Tibial artery (tissue), 4 donors: ENCODE measurements around the gene MLIP.

Experiments used
- DNase-seq, 2 donors: peaks; one replicate each; pipeline ENCODE4 v3.0.0-alpha.2; 2019
- H3K27ac ChIP-seq, 2 donors: fragments of 200-600 bp; sonication (generic) in 1 of 2; 1 replicate in 1 of 2; 2 replicates in 1 of 2; pipeline ENCODE4 v1.5.1; 2018 to 2019; ENCODE audit warnings: mild to moderate bottlenecking in 1 of 2
- H3K27me3 ChIP-seq, 2 donors: fragments of 200-600 bp; sonication (generic) in 1 of 2; one replicate each; pipeline versions ENCODE4 v1.5.1 to v1.6.0; 2016 to 2019
- H3K36me3 ChIP-seq, 3 donors: fragments of 200-600 bp; sonication (generic) in 2 of 3; one replicate each; pipeline ENCODE4 v1.5.1; 2016 to 2019; ENCODE audit warnings: mild to moderate bottlenecking in 2 of 3
- H3K4me1 ChIP-seq, 4 donors: fragments of 200-600 bp; sonication (generic) in 2 of 4; 1 replicate in 3 of 4; 2 replicates in 1 of 4; pipeline ENCODE4 v1.5.1; 2016 to 2019
- H3K4me3 ChIP-seq, 2 donors: fragments of 200-600 bp; sonication (generic) in 1 of 2; 1 replicate in 1 of 2; 2 replicates in 1 of 2; pipeline ENCODE4 v1.5.1; 2018 to 2019; ENCODE audit warnings: mild to moderate bottlenecking in 2 of 2
- H3K9me3 ChIP-seq, 3 donors: fragments of 200-600 bp; sonication (generic) in 1 of 3; one replicate each; pipeline ENCODE4 v1.5.1; 2016 to 2019
- intact Hi-C: fragments of 100-400 bp; cut with DNase I; formaldehyde crosslinking; loops from one replicate; pipeline ENCODE4 v1.15.0; 2023; ENCODE audit warnings: low total_unique reads
- TF ChIP-seq, protein P1 (sequence below), 2 experiments: fragments of 200-600 bp in 1 of 2; fragments of 450-650 bp in 1 of 2; IDR thresholded peaks; one replicate each; pipeline ENCODE4 v1.5.1; 2017 to 2019; ENCODE audit warnings: antibody characterized with exemption in 2 of 2, mild to moderate bottlenecking in 1 of 2, moderate library complexity in 1 of 2

MLIP gene

GRCh38 chr6:54114991-54115390 is 3.7 kb downstream of the MLIP start:
- H3K36me3 ChIP-seq, result no peaks in the 10 kb centered on the region
- no peaks in the 10 kb centered on the region for H3K27me3 ChIP-seq
- intact Hi-C loops, result no loop called here
- no peaks in the 10 kb centered on the region for H3K9me3 ChIP-seq
- H3K27ac ChIP-seq, result no peak overlapping the region
- TF ChIP-seq, protein P1, sequence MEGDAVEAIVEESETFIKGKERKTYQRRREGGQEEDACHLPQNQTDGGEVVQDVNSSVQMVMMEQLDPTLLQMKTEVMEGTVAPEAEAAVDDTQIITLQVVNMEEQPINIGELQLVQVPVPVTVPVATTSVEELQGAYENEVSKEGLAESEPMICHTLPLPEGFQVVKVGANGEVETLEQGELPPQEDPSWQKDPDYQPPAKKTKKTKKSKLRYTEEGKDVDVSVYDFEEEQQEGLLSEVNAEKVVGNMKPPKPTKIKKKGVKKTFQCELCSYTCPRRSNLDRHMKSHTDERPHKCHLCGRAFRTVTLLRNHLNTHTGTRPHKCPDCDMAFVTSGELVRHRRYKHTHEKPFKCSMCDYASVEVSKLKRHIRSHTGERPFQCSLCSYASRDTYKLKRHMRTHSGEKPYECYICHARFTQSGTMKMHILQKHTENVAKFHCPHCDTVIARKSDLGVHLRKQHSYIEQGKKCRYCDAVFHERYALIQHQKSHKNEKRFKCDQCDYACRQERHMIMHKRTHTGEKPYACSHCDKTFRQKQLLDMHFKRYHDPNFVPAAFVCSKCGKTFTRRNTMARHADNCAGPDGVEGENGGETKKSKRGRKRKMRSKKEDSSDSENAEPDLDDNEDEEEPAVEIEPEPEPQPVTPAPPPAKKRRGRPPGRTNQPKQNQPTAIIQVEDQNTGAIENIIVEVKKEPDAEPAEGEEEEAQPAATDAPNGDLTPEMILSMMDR (IDR thresholded peaks at IDR 0.05), result no peak
- no peak overlapping the region for H3K4me3 ChIP-seq
- DNase-seq, result no peak
- peaks cover 0 to 23% (median 0%) of the 10 kb centered on the region in 4 donors for H3K4me1 ChIP-seq

GRCh38 chr6:54115966-54116365 is 4.7 kb downstream of the MLIP start:
- DNase-seq, result no peak
- Histone ChIP-seq H3K27ac (no peak overlapping the region), H3K9me3 (no peaks in the 10 kb centered on the region), H3K36me3 (no peaks in the 10 kb centered on the region), H3K27me3 (no peaks in the 10 kb centered on the region), H3K4me1 (peaks cover 0 to 23% (median 0%) of the 10 kb centered on the region in 4 donors), H3K4me3 (no peak overlapping the region)
- intact Hi-C loops, result no loop called here
- TF ChIP-seq, protein P1 (IDR thresholded peaks at IDR 0.05), result no peak

DNA sequence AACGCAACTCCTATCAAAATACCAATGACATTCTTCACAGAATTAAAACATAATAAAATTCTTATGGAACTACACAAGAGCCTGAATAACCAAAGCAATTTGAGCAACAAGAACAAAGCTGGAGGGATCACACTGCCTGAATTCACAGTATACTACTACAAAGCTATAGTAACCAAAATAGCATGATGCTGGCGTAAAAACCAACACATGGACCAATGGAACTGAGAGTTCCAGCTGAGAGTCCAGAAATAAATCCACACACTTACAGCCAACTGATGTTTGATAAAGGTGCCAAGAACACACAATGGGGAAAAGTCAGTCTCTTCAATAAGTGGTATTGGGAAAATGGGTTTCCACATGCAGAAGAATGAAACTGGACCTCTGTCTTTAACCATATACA is 6.9 kb downstream of the MLIP start:
- H3K4me1 ChIP-seq, result peaks cover 0 to 6% (median 0%) of the 10 kb centered on the region in 4 donors

GRCh38 chr6:54125493-54125892 is 14.2 kb downstream of the MLIP start:
- H3K9me3 ChIP-seq, result no peaks in the 10 kb centered on the region
- no peaks in the 10 kb centered on the region for H3K4me1 ChIP-seq
- intact Hi-C loops, result no loop called here
- H3K27ac ChIP-seq, result no peak overlapping the region
- H3K27me3 ChIP-seq, result no peaks in the 10 kb centered on the region
- no peaks in the 10 kb centered on the region for H3K36me3 ChIP-seq
- DNase-seq, result no peak
- TF ChIP-seq, protein P1 (IDR thresholded peaks at IDR 0.05), result no peak
- no peak overlapping the region for H3K4me3 ChIP-seq

More for the DNA sequence above, 6.9 kb downstream of the MLIP start:
- TF ChIP-seq, protein P1 (IDR thresholded peaks at IDR 0.05), result no peak
- no peak overlapping the region for H3K4me3 ChIP-seq
- intact Hi-C loops, result no loop called here
- no peak for DNase-seq
- no peaks in the 10 kb centered on the region for H3K27me3 ChIP-seq
- no peaks in the 10 kb centered on the region for H3K9me3 ChIP-seq
- no peaks in the 10 kb centered on the region for H3K36me3 ChIP-seq
- H3K27ac ChIP-seq, result no peak overlapping the region

GRCh38 chr6:54130179-54130578 is 18.9 kb downstream of the MLIP start:
- Histone ChIP-seq H3K4me3 (no peak overlapping the region), H3K27ac (no peak overlapping the region), H3K36me3 (no peaks in the 10 kb centered on the region), H3K9me3 (no peaks in the 10 kb centered on the region), H3K27me3 (no peaks in the 10 kb centered on the region), H3K4me1 (peaks cover 0 to 6% (median 0%) of the 10 kb centered on the region in 4 donors)
- no peak for DNase-seq
- TF ChIP-seq, protein P1 (IDR thresholded peaks at IDR 0.05), result no peak
- intact Hi-C loops, result no loop called here

DNA sequence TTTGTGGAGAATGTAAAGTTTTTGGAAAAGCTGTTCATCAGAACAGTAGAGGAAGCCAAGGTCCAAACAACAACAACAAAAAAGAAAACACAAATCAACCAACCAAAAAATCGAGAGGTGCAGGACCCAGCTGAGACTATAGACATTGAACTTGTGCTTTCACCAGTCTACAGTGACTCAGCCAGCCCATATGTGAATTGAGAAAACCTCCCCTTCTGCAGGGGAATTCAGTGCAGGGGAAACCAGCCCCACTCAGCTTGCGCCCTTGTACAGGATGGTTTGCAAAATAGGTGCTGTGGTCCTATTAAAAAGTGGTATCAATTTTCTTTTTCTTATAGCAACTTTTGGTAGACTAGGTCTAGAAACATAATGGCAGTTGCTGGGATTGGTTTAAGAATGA is 21.3 kb downstream of the MLIP start:
- intact Hi-C loops, result no loop called here
- no peak for DNase-seq

More for the DNA sequence above, 21.3 kb downstream of the MLIP start:
- Histone ChIP-seq H3K27me3 (no peaks in the 10 kb centered on the region), H3K4me3 (no peak overlapping the region), H3K4me1 (peaks cover 0 to 19% (median 1%) of the 10 kb centered on the region in 4 donors), H3K36me3 (no peaks in the 10 kb centered on the region), H3K27ac (no peak overlapping the region), H3K9me3 (no peaks in the 10 kb centered on the region)
- TF ChIP-seq, protein P1 (IDR thresholded peaks at IDR 0.05), result no peak
